Body of pancreas (tissue), 4 donors: ENCODE measurements around the gene EOMES. TPM values are rescaled to one million over a fixed set of nuclear protein-coding genes. Genes with fewer than 3 reads are reported as not detected.
A peak's percentile ranks its signal among the peaks of the same experiment; 100 is the strongest.

Experiments used
- ATAC-seq: fragments of 150-250 bp; one replicate; pipeline ENCODE4 v1.9.1; 2016
- DNase-seq, 4 donors: peaks; one replicate each; pipeline ENCODE4 v3.0.0-alpha.2; 2019
- H3K27ac ChIP-seq, 4 donors: fragments of 200-600 bp; sonication (generic); 1 replicate in 3 of 4; 2 replicates in 1 of 4; pipeline versions ENCODE4 v1.5.1 to v1.6.1; 2016 to 2019; ENCODE audit warnings: mild to moderate bottlenecking in 1 of 4, mixed read lengths in 1 of 4, moderate library complexity in 1 of 4
- H3K27me3 ChIP-seq, 2 donors: fragments of 200-600 bp; sonication (generic); one replicate each; pipeline ENCODE4 v1.6.0; 2016; ENCODE audit warnings: mild to moderate bottlenecking in 1 of 2
- H3K36me3 ChIP-seq, 2 donors: fragments of 200-600 bp; sonication (generic); replicated peaks in 1 of 2; 2 replicates each; pipeline ENCODE4 v1.5.1; 2016; ENCODE audit warnings: low read depth in 2 of 2; ENCODE audit not compliant: insufficient read depth in 1 of 2
- H3K4me1 ChIP-seq: fragments of 200-600 bp; sonication (generic); one replicate; pipeline ENCODE4 v1.6.0; 2016
- H3K4me3 ChIP-seq, 2 donors: fragments of 200-600 bp; sonication (generic); 1 replicate in 1 of 2; 2 replicates in 1 of 2; pipeline ENCODE4 v1.5.1; 2016 to 2019
- H3K9me3 ChIP-seq, 3 donors: fragments of 200-600 bp; sonication (generic); 1 replicate in 2 of 3; 2 replicates in 1 of 3; pipeline ENCODE4 v1.5.1; 2016
- CTCF ChIP-seq, 7 experiments: fragments of 450-650 bp in 4 of 7; fragments of 200-600 bp in 3 of 7; sonication (generic) in 3 of 7; IDR thresholded peaks; one replicate each; pipeline ENCODE4 v1.5.1; 2016 to 2019; ENCODE audit warnings: antibody characterized with exemption in 7 of 7
- POLR2A ChIP-seq, 3 donors: fragments of 450-650 bp; IDR thresholded peaks; one replicate each; pipeline ENCODE4 v1.6.1; 2016; ENCODE audit warnings: antibody characterized with exemption in 3 of 3, mild to moderate bottlenecking in 2 of 3
- WGBS, 2 donors: methylation state at CpG; one replicate each; pipeline ENCODE4 v1.1.5; 2017; 5-methylcytosine and 5-hydroxymethylcytosine counted together
- intact Hi-C: fragments of 100-400 bp; cut with DNase I; formaldehyde crosslinking; loops from one replicate; pipeline ENCODE4 v1.15.1; 2023
- total RNA-seq, 2 donors: library from RNA; depleted of rRNA; stranded (reverse); fragments of >200 nt; gene quantifications; one replicate each; pipeline ENCODE4 v1.1.0, GENCODE V29; 2016

EOMES gene
- total RNA-seq, 2 donors from 2014 or later, result 0.52 TPM; not detected in 1

GRCh38 chr3:27728195-27729087 lies 6.3 kb upstream of the EOMES start:
- H3K4me3 ChIP-seq, result no peak overlapping the region
- 4 to 12% methylated on average over 26 to 35 of the region's 35 CpGs for WGBS, 2 donors

GRCh38 chr3:27726240-27726639 lies 4.1 kb upstream of the EOMES start:
- no peaks in the 10 kb centered on the region for H3K36me3 ChIP-seq
- ATAC-seq, result no peak
- no peak overlapping the region for H3K27ac ChIP-seq
- H3K4me1 ChIP-seq, result peaks cover 52% of the 10 kb centered on the region
- 11 to 16% methylated on average over 7 of the region's 7 CpGs for WGBS, 2 donors
- H3K27me3 ChIP-seq, result peaks cover 0 to 51% of the 10 kb centered on the region in 2 donors
- TF ChIP-seq POLR2A (IDR thresholded peaks at IDR 0.05) (no peak), CTCF (IDR thresholded peaks at IDR 0.05) (no peak)
- no peaks in the 10 kb centered on the region for H3K9me3 ChIP-seq
- intact Hi-C loops, result loop anchor here (10.0 kb wide), 1 partner anchor 609 kb away; no protein-coding TSS in a partner anchor
- no peak for DNase-seq
- H3K4me3 ChIP-seq, result no peak overlapping the region

More at GRCh38 chr3:27728195-27729087, 6.3 kb upstream of the EOMES start:
- TF ChIP-seq CTCF (IDR thresholded peaks at IDR 0.05) (peak in 4 of 7 experiments; percentile 14 to 23 (median 20)), POLR2A (IDR thresholded peaks at IDR 0.05) (no peak)
- intact Hi-C loops, result loop anchor here (10.0 kb wide), 1 partner anchor 606 kb away; no protein-coding TSS in a partner anchor
- Histone ChIP-seq H3K27me3 (peaks cover 0 to 45% of the 10 kb centered on the region in 2 donors), H3K9me3 (no peaks in the 10 kb centered on the region), H3K4me1 (peaks cover 31% of the 10 kb centered on the region), H3K36me3 (no peaks in the 10 kb centered on the region), H3K27ac (no peak overlapping the region)
- ATAC-seq, result no peak
- peak in 1 of 4 donors; percentile 42 for DNase-seq

DNA sequence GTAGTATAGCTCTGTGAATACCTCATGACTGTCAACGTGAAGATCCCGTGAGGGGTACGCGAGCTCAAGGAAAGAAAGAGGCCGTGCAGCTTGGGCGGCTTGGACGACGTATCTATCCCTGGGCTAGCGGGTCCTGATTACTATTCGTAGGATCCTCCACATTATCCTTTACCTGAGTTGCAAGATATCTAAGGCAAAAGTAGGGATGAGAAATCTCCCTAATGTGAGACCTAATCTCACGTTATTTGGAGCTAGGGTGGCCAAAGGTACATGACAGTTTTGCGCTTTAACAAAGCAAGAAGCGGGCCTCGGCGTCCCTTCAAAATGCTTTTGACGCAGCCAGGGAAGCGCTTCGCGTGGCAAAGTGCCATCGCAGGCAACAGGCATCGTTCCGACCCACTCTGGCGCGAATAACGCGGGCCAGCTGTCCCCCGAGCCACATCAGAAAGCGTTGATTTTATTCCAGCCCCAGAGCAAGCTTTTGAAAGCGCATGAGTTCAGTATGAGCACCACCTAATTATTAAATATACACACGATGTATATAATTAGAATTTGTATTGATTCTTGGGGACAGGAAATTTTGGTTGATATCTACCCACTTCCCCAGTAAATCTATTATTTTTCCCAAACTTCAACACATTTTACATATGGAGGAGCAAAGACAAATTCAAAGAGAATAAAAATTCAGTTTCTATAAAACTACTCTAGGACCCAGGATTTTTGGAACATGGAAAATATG lies 2.5 kb upstream of the EOMES start:
- H3K9me3 ChIP-seq, result no peaks in the 10 kb centered on the region
- no peak overlapping the region for H3K27ac ChIP-seq
- DNase-seq (no peak), ATAC-seq (no peak)
- TF ChIP-seq CTCF (IDR thresholded peaks at IDR 0.05), result no peak
- TF ChIP-seq POLR2A (IDR thresholded peaks at IDR 0.05), result no peak
- peaks cover 0 to 49% of the 10 kb centered on the region in 2 donors for H3K27me3 ChIP-seq
- 5 to 14% methylated on average over 24 to 30 of the region's 30 CpGs for WGBS, 2 donors
- peaks cover 51% of the 10 kb centered on the region for H3K4me1 ChIP-seq
- no peak overlapping the region for H3K4me3 ChIP-seq
- no peaks in the 10 kb centered on the region for H3K36me3 ChIP-seq
- intact Hi-C loops, result loop anchor here (10.0 kb wide), 1 partner anchor 610 kb away; no protein-coding TSS in a partner anchor

DNA sequence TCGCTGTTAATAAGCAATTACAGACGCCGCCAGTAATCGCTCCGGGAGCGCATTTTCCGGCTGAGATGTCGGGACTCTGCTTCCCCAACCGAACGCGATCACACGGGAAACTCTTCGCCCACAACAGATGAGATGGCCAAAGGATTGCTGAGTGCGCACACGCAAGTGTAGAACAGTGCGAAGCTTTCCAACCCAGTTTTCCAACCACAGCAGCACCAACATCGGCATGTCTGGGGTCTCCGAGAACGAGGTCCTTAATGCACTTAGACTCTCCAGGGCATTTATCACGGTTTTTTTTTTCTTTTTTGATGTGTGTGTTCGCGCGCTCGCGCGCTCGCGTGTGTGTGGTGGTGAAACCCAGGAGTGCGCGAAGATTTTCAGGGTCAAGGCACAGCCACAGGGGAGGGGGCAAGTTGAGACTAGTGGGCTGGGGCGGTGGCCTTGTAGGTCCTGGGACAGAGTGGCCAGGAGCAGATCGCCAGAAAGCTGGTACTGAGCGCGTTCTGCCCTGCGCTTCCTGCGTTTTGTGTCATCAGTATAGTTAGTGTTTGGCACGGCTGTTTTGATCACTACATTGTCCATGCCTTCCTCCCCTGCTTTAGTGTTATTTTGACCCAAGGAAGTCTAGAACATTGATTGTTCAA lies 1.8 kb upstream of the EOMES start:
- H3K27ac ChIP-seq, result no peak overlapping the region
- no peak overlapping the region for H3K4me3 ChIP-seq
- H3K27me3 ChIP-seq, result peaks cover 0 to 42% of the 10 kb centered on the region in 2 donors
- no peaks in the 10 kb centered on the region for H3K36me3 ChIP-seq
- TF ChIP-seq POLR2A (IDR thresholded peaks at IDR 0.05) (no peak), CTCF (IDR thresholded peaks at IDR 0.05) (no peak)
- intact Hi-C loops, result loop anchor here (10.0 kb wide), 1 partner anchor 611 kb away; no protein-coding TSS in a partner anchor
- DNase-seq, result no peak
- peaks cover 45% of the 10 kb centered on the region for H3K4me1 ChIP-seq
- 4 to 9% methylated on average over 36 to 37 of the region's 37 CpGs for WGBS, 2 donors
- no peaks in the 10 kb centered on the region for H3K9me3 ChIP-seq
- no peak for ATAC-seq
